ENCODE measurements around the gene NFATC2IP. TPM values are rescaled to one million over a fixed set of nuclear protein-coding genes. Genes with fewer than 3 reads are reported as not detected.

NFATC2IP gene
- total RNA-seq, 2 donors from 2014 or later = 20.0 to 65.6 TPM

DNA sequence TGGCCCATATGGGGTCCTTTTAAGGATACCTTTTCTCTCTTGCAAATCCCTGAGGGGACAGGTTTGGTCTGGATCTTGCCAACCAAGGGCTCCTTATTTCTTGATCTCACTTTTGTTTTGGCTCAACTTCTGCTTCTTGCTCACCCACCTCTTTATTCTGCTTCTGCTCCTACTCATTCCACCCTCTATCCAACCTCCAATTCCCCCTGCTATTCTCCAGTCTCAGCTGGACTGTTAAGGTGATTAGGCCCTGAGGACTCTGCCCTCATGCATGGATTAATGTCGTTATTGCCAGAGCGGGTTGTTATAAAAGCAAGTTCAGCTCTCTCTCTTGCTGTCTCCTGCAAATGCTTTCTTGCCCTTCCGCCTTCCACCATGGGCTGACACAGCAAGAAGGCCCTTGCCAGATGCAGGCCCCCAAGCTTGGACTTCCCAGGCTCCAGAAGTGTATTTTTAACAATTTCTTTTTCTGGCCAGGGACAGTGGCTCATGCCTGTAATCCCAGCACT is 63.9 kb downstream of the NFATC2IP start:
- 70 to 77% methylated on average over 3 of the region's 3 CpGs for WGBS, 2 donors
- Histone ChIP-seq H3K36me3 (replicated peaks in 1 of 2; ENCODE audit: insufficient read depth in 1 of 2, low read depth in 2 of 2) (no peaks in the 10 kb centered on the region), H3K27me3 (no peaks in the 10 kb centered on the region), H3K27ac (no peak overlapping the region), H3K4me1 (no peaks in the 10 kb centered on the region), H3K4me3 (no peak overlapping the region), H3K9me3 (no peaks in the 10 kb centered on the region)
- intact Hi-C loops (cut with DNase I) = no loop called here
- DNase-seq (no peak), ATAC-seq (no peak)
- TF ChIP-seq CTCF (IDR thresholded peaks at IDR 0.05) (no peak), POLR2A (IDR thresholded peaks at IDR 0.05) (no peak)

Other genes starting within 250 kb of the NFATC2IP start
- gene EIF3C, start 239.5 kb upstream of the NFATC2IP start, total RNA-seq = 100 to 1,000 TPM; 145 to 314 TPM
- gene NPIPB9, start 199.2 kb upstream of the NFATC2IP start, total RNA-seq = 1 to 10 TPM in 1 of 2 donors, not detected in 1; 6.7 TPM
- gene ATXN2L, start 127.9 kb upstream of the NFATC2IP start, total RNA-seq = 100 to 1,000 TPM in 1 of 2 donors, 10 to 100 TPM in 1; 40.2 to 129 TPM
- 100 to 1,000 TPM in 1 of 2 donors, 10 to 100 TPM in 1; 93.4 to 103 TPM for gene TUFM, start 104.6 kb upstream of the NFATC2IP start, total RNA-seq
- gene SH2B1, start 87.1 kb upstream of the NFATC2IP start, total RNA-seq = 10 to 100 TPM; 21.5 to 77.1 TPM
- not detected for gene ATP2A1, start 72.4 kb upstream of the NFATC2IP start, total RNA-seq
- gene RABEP2, start 25.7 kb upstream of the NFATC2IP start, total RNA-seq = 100 to 1,000 TPM in 1 of 2 donors, 10 to 100 TPM in 1; 27.2 to 118 TPM
- not detected for gene CD19, start 19.0 kb upstream of the NFATC2IP start, total RNA-seq
- gene SPNS1, start 23.8 kb downstream of the NFATC2IP start, total RNA-seq = 10 to 100 TPM; 11.2 to 23.1 TPM
- 1 to 10 TPM; 1.6 to 4.7 TPM for gene LAT, start 34.1 kb downstream of the NFATC2IP start, total RNA-seq

Data from body of pancreas (tissue), 4 donors.